HG03571 (cell line): ENCODE measurements around the gene LTBR.
"Not testable (repeated sequence)": the region's sequence is repeated elsewhere in the genome, so short reads cannot be mapped to it uniquely, and the experiment has no call there.

Source experiments
- ATAC-seq: cut with Tn5 transposase; IDR thresholded peaks from one replicate; pipeline ENCODE4 v1.9.1; 2021; ENCODE audit not compliant: unreplicated experiment

LTBR gene

GRCh38 chr12:6424008-6424347, 40.0 kb downstream of the LTBR start:
- ATAC-seq = no peak

- ATAC-seq = no peak
These were observed 40.9 kb downstream of the LTBR start for GRCh38 chr12:6424866-6425265.

GRCh38 chr12:6425590-6426531, 41.9 kb downstream of the LTBR start:
- no peak for ATAC-seq

- peak; percentile 49 for ATAC-seq
These were observed 43.1 kb downstream of the LTBR start for GRCh38 chr12:6426882-6427671.

- ATAC-seq = not testable (repeated sequence)
These were observed 43.8 kb downstream of the LTBR start for GRCh38 chr12:6427796-6428195.

GRCh38 chr12:6428326-6428725, 44.4 kb downstream of the LTBR start:
- ATAC-seq = no peak

GRCh38 chr12:6430124-6430989, 46.4 kb downstream of the LTBR start:
- ATAC-seq = no peak

GRCh38 chr12:6432991-6433390, 49.0 kb downstream of the LTBR start:
- ATAC-seq = no peak

GRCh38 chr12:6434205-6435140, 50.5 kb downstream of the LTBR start:
- ATAC-seq = no peak

- no peak for ATAC-seq
These were observed 52.2 kb downstream of the LTBR start for GRCh38 chr12:6435961-6436715.

GRCh38 chr12:6437586-6437985, 53.6 kb downstream of the LTBR start:
- ATAC-seq = no peak

- ATAC-seq = no peak
These were observed 54.4 kb downstream of the LTBR start for GRCh38 chr12:6438345-6438744.

GRCh38 chr12:6440391-6440790, 56.4 kb downstream of the LTBR start:
- ATAC-seq = no peak
